Suprapubic skin (tissue), 4 donors: ENCODE measurements around the gene CSRP1. TPM values are rescaled to one million over a fixed set of nuclear protein-coding genes. Genes with fewer than 3 reads are reported as not detected.

ENCODE experiments used
- DNase-seq, 2 donors: peaks; one replicate each; pipeline ENCODE4 v3.0.0-alpha.2; 2019; ENCODE audit warnings: low spot score in 2 of 2
- H3K27ac ChIP-seq: fragments of 200-600 bp; sonication (generic); one replicate; pipeline ENCODE4 v1.5.1; 2019
- H3K27me3 ChIP-seq: fragments of 200-600 bp; sonication (generic); one replicate; pipeline ENCODE4 v1.5.1; 2019
- H3K36me3 ChIP-seq: fragments of 200-600 bp; sonication (generic); one replicate; pipeline ENCODE4 v1.5.1; 2019
- H3K4me1 ChIP-seq: fragments of 200-600 bp; sonication (generic); one replicate; pipeline ENCODE4 v1.5.1; 2019
- H3K4me3 ChIP-seq: fragments of 200-600 bp; sonication (generic); one replicate; pipeline ENCODE4 v1.5.1; 2019; ENCODE audit warnings: mild to moderate bottlenecking
- H3K9me3 ChIP-seq: fragments of 200-600 bp; sonication (generic); one replicate; pipeline ENCODE4 v1.5.1; 2019
- CTCF ChIP-seq, 2 donors: fragments of 200-600 bp in 1 of 2; fragments of 450-650 bp in 1 of 2; sonication (generic) in 1 of 2; IDR thresholded peaks; one replicate each; pipeline ENCODE4 v1.5.1; 2016 to 2019; ENCODE audit warnings: antibody characterized with exemption in 2 of 2, mild to moderate bottlenecking in 1 of 2, moderate library complexity in 1 of 2
- EP300 ChIP-seq: sonication (generic); formaldehyde crosslinking; IDR thresholded peaks from one replicate; pipeline ENCODE4 v1.6.1; 2017; ENCODE audit warnings: antibody characterized with exemption
- POLR2A ChIP-seq, 2 donors: fragments of 450-650 bp; IDR thresholded peaks; one replicate each; pipeline ENCODE4 v1.6.1; 2017; ENCODE audit warnings: antibody characterized with exemption in 2 of 2, mild to moderate bottlenecking in 2 of 2, moderate library complexity in 2 of 2
- POLR2AphosphoS5 ChIP-seq, 3 donors: sonication (generic); formaldehyde crosslinking; IDR thresholded peaks; one replicate each; pipeline ENCODE4 v1.6.1; 2017; ENCODE audit warnings: antibody characterized with exemption in 3 of 3
- WGBS: methylation state at CpG from one replicate; pipeline ENCODE4 v1.1.5; 2018; 5-methylcytosine and 5-hydroxymethylcytosine counted together
- total RNA-seq, 4 donors: library from RNA; depleted of rRNA; stranded (reverse); fragments of >200 nt; gene quantifications; one replicate each; pipeline ENCODE4 v1.1.0, GENCODE V29; 2016

CSRP1 gene
- total RNA-seq, 4 donors from 2014 or later = 379 to 436 (median 414) TPM

- DNase-seq = no peak
- Histone ChIP-seq H3K4me1 (peaks cover 17% of the 10 kb centered on the region), H3K27ac (no peak overlapping the region), H3K36me3 (no peaks in the 10 kb centered on the region), H3K9me3 (no peaks in the 10 kb centered on the region), H3K27me3 (no peaks in the 10 kb centered on the region), H3K4me3 (no peak overlapping the region)
- no peak for TF ChIP-seq POLR2AphosphoS5 (IDR thresholded peaks at IDR 0.05)
- TF ChIP-seq CTCF (IDR thresholded peaks at IDR 0.05) = no peak
- TF ChIP-seq POLR2A (IDR thresholded peaks at IDR 0.05) = no peak
- TF ChIP-seq EP300 = no peak
- 83% methylated on average over 4 of the region's 4 CpGs for WGBS
Observed at GRCh38 chr1:201444792-201445191, 62.1 kb downstream of the CSRP1 start.

GRCh38 chr1:201443747-201444146 lies 63.2 kb downstream of the CSRP1 start:
- no peak overlapping the region for H3K4me3 ChIP-seq
- peaks cover 12% of the 10 kb centered on the region for H3K4me1 ChIP-seq
- no peaks in the 10 kb centered on the region for H3K36me3 ChIP-seq
- H3K27me3 ChIP-seq = no peaks in the 10 kb centered on the region
- TF ChIP-seq POLR2A (IDR thresholded peaks at IDR 0.05) (no peak), EP300 (no peak), CTCF (IDR thresholded peaks at IDR 0.05) (no peak), POLR2AphosphoS5 (IDR thresholded peaks at IDR 0.05) (no peak)
- 97% methylated on average over 7 of the region's 7 CpGs for WGBS
- no peak for DNase-seq
- no peak overlapping the region for H3K27ac ChIP-seq
- no peaks in the 10 kb centered on the region for H3K9me3 ChIP-seq

GRCh38 chr1:201436969-201437368 lies 70.0 kb downstream of the CSRP1 start:
- 61% methylated on average over 3 of the region's 3 CpGs for WGBS
- Histone ChIP-seq H3K36me3 (no peaks in the 10 kb centered on the region), H3K4me3 (no peak overlapping the region), H3K4me1 (peaks cover 10% of the 10 kb centered on the region), H3K27me3 (no peaks in the 10 kb centered on the region), H3K27ac (no peak overlapping the region), H3K9me3 (no peaks in the 10 kb centered on the region)
- no peak for DNase-seq
- no peak for TF ChIP-seq POLR2AphosphoS5 (IDR thresholded peaks at IDR 0.05)
- TF ChIP-seq CTCF (IDR thresholded peaks at IDR 0.05) = no peak
- no peak for TF ChIP-seq POLR2A (IDR thresholded peaks at IDR 0.05)
- TF ChIP-seq EP300 = no peak

DNA sequence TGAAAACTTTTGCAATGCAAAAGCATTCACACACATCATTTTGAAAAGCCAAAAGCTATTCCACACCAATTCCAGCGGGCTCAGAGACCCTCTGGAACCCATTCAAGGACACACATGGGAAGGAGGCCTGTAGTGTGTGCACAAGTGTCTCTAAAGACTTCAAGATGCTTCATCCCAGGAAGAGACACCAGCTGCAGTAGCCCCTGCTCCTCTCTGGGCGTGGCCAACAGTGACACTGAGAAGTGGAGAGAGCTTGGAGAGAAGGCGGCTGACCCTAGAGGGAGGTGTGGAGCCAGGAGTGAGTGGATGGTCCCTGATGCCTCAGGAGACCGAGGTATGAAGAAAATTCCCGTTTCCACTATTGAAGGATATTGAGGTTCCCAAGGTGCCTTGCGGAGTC lies 70.5 kb downstream of the CSRP1 start:
- no peak overlapping the region for H3K27ac ChIP-seq
- no peak overlapping the region for H3K4me3 ChIP-seq
- no peak for TF ChIP-seq POLR2AphosphoS5 (IDR thresholded peaks at IDR 0.05)
- TF ChIP-seq EP300 = no peak
- TF ChIP-seq POLR2A (IDR thresholded peaks at IDR 0.05) = no peak
- TF ChIP-seq CTCF (IDR thresholded peaks at IDR 0.05) = no peak
- no peaks in the 10 kb centered on the region for H3K27me3 ChIP-seq
- WGBS = 73% methylated on average over 6 of the region's 6 CpGs
- peaks cover 10% of the 10 kb centered on the region for H3K4me1 ChIP-seq
- DNase-seq = no peak
- no peaks in the 10 kb centered on the region for H3K9me3 ChIP-seq
- H3K36me3 ChIP-seq = no peaks in the 10 kb centered on the region

GRCh38 chr1:201434266-201434665 lies 72.7 kb downstream of the CSRP1 start:
- Histone ChIP-seq H3K27ac (no peak overlapping the region), H3K36me3 (no peaks in the 10 kb centered on the region), H3K27me3 (peaks cover 3% of the 10 kb centered on the region), H3K9me3 (no peaks in the 10 kb centered on the region), H3K4me3 (no peak overlapping the region), H3K4me1 (peaks cover 10% of the 10 kb centered on the region)
- no peak for DNase-seq
- TF ChIP-seq EP300 = no peak
- TF ChIP-seq POLR2AphosphoS5 (IDR thresholded peaks at IDR 0.05) = no peak
- TF ChIP-seq POLR2A (IDR thresholded peaks at IDR 0.05) = no peak
- TF ChIP-seq CTCF (IDR thresholded peaks at IDR 0.05) = no peak
- 84% methylated on average over 3 of the region's 3 CpGs for WGBS
